Measurements from ENCODE around the gene FBXW10. TPM values are rescaled to one million over a fixed set of nuclear protein-coding genes. Genes with fewer than 3 reads are reported as not detected.
"Not testable (repeated sequence)": the region's sequence is repeated elsewhere in the genome, so short reads cannot be mapped to it uniquely, and the experiment has no call there.

The FBXW10 gene
- total RNA-seq, 1 experiment from 2014 or later = 0.05 TPM

- peak within 1 kb of the TSS; percentile 43 for H3K4me3 ChIP-seq
- not testable (repeated sequence) for H3K27me3 ChIP-seq (replicated peaks); H3K9me3 ChIP-seq (replicated peaks); H3K4me1 ChIP-seq (replicated peaks); H3K36me3 ChIP-seq; H3K27ac ChIP-seq
- DNase-seq (ENCODE audit: low read depth in 1 of 2, low spot score in 2 of 2) = peak; percentile 88 to 96
These were observed 37.3 kb downstream of the FBXW10 start, which contains the start of gene TVP23B for GRCh38 chr17:18780991-18781718. TSS of gene TVP23B (plus strand) at chr17:18781183. CDS start at chr17:18781294, 111 bp downstream.

- not testable (repeated sequence) for DNase-seq (ENCODE audit: low read depth in 1 of 2, low spot score in 2 of 2)
These were observed 38.0 kb downstream of the FBXW10 start for GRCh38 chr17:18781805-18782204.

GRCh38 chr17:18785933-18786332, 42.1 kb downstream of the FBXW10 start:
- not testable (repeated sequence) for H3K4me3 ChIP-seq; DNase-seq (ENCODE audit: low read depth in 1 of 2, low spot score in 2 of 2); H3K4me1 ChIP-seq (replicated peaks); H3K9me3 ChIP-seq (replicated peaks); H3K36me3 ChIP-seq; H3K27me3 ChIP-seq (replicated peaks); H3K27ac ChIP-seq

More at GRCh38 chr17:18781805-18782204, 38.0 kb downstream of the FBXW10 start:
- not testable (repeated sequence) for H3K36me3 ChIP-seq; H3K27ac ChIP-seq; H3K4me1 ChIP-seq (replicated peaks); H3K27me3 ChIP-seq (replicated peaks); H3K9me3 ChIP-seq (replicated peaks); H3K4me3 ChIP-seq

DNA sequence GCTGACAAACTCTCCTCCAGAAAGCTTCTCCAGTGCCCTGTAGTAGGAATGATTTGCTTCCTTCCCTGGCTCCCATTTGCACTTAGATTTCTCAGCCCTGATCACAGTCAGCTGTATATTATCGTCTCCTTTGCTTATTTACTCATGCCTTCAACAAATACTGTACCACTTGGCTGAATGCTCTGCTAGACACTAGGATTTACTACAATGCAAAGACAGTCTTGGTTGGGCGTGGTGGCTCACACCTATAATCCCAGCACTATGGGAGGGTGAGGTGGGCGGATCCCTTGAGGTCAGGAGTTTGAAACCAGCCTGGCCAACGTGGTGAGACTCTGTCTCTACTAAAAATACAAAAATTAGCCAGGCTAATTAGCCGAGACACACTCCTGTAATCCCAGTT, 43.0 kb downstream of the FBXW10 start:
- not testable (repeated sequence) for H3K4me3 ChIP-seq; H3K27me3 ChIP-seq (replicated peaks); DNase-seq (ENCODE audit: low read depth in 1 of 2, low spot score in 2 of 2); H3K27ac ChIP-seq; H3K4me1 ChIP-seq (replicated peaks); H3K9me3 ChIP-seq (replicated peaks); H3K36me3 ChIP-seq

- not testable (repeated sequence) for H3K36me3 ChIP-seq; H3K27ac ChIP-seq; DNase-seq (ENCODE audit: low read depth in 1 of 2, low spot score in 2 of 2); H3K4me3 ChIP-seq; H3K4me1 ChIP-seq (replicated peaks); H3K9me3 ChIP-seq (replicated peaks); H3K27me3 ChIP-seq (replicated peaks)
These were observed 47.5 kb downstream of the FBXW10 start for GRCh38 chr17:18791402-18791801.

DNA sequence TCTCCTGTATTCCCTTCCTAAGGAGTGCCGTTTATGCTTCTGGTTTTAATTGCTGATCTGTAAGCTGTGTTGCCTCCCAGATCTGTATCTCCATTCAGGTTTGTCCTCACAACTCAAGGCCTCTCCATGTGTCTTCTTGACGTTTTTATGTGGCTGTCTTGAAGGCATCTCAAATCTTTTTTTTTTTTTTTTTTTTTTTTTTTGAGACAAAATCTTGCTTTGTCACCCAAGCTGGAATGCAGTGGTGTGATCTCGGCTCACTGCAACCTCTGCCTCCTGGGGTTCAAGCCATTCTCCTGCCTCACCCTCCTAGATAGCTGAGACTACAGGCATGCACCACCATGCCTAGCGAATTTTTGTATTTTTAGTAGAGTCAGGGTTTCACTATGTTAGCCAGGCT, 51.0 kb downstream of the FBXW10 start:
- H3K27ac ChIP-seq; H3K4me3 ChIP-seq; H3K27me3 ChIP-seq (replicated peaks); DNase-seq (ENCODE audit: low read depth in 1 of 2, low spot score in 2 of 2); H3K9me3 ChIP-seq (replicated peaks); H3K36me3 ChIP-seq; H3K4me1 ChIP-seq (replicated peaks): not testable (repeated sequence)

DNA sequence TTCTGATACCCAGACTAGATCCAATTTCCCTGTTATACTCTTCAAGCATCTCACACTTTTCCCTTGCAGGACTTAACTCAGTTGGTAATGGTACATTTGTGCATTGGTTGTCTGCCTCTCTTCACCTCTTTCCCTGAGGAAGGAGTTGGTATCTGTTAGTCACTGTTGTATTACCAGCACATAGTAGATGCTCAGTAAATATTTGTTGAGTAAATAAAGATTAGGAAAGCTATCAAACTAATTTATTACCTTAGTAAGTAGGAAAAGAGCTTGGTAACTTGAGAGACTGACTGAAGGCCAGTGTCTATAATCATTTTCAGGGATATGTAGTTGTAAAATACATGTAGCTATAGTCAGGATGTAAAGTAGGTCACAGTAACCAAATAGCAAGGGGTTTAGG, 53.0 kb downstream of the FBXW10 start:
- H3K27ac ChIP-seq; H3K4me3 ChIP-seq; H3K36me3 ChIP-seq; H3K9me3 ChIP-seq (replicated peaks); DNase-seq (ENCODE audit: low read depth in 1 of 2, low spot score in 2 of 2); H3K27me3 ChIP-seq (replicated peaks); H3K4me1 ChIP-seq (replicated peaks): not testable (repeated sequence)

DNA sequence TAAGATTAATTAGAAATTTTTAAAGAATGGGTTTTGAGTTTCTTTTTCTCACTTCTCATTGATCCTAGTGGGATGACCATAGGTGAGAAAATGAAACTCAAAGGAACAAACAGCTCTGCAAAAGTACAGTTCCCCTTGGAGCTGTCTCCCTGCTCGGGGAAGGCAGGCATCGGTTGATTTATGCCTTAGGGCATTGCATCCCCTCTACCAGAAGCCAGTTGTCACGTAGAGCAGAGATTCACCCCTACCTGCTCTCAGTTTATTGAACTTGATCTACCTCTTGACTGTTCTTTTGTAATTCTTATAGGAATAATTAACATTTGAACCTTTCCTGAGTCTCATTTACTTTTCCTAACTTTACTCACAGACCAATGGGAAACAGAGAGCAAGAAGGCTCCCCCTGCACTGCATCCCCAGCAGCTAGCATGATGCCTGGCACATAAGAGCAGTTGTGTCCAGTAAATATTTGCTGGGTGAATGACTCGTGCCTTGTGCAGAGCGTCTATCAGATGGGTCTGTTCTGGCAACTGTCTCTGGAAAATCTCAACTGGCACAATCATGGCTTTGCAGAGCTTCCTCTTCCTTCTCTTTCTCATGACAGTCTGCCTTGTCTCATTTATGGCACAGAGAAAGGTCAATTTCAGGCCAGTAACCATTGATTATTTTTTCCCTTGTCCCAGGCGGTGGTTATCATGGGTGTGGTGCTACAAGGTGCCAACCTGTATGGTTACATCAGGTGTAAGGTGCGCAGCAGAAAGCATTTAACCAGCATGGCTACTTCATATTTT, 59.8 kb downstream of the FBXW10 start:
- H3K27me3 ChIP-seq (replicated peaks); H3K4me3 ChIP-seq; DNase-seq (ENCODE audit: low read depth in 1 of 2, low spot score in 2 of 2); H3K27ac ChIP-seq; H3K36me3 ChIP-seq; H3K9me3 ChIP-seq (replicated peaks); H3K4me1 ChIP-seq (replicated peaks): not testable (repeated sequence)

DNA sequence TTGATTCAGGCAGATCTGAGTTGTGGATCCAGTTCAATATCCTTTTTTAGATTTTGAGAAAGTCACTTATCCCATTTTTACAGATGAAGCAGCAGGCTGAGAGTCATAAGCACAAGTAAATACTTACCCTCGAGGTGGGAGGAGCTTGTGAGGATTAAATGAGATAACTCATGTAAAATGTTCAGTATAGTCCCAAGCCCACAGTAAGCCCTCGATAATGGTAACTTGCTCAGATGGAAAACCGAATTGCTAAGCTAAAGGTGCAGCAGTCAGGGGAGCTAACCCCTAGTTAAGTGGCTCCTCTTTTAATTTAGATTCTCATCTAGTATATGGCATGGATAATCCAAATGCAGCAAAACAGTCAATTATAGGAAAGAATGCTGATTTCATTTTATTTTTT, 72.1 kb downstream of the FBXW10 start:
- not testable (repeated sequence) for H3K27ac ChIP-seq; H3K9me3 ChIP-seq (replicated peaks); H3K4me1 ChIP-seq (replicated peaks); DNase-seq (ENCODE audit: low read depth in 1 of 2, low spot score in 2 of 2); H3K4me3 ChIP-seq; H3K36me3 ChIP-seq; H3K27me3 ChIP-seq (replicated peaks)

GRCh38 chr17:18816489-18817371, 72.9 kb downstream of the FBXW10 start:
- H3K27ac ChIP-seq; H3K27me3 ChIP-seq (replicated peaks); H3K9me3 ChIP-seq (replicated peaks); H3K4me1 ChIP-seq (replicated peaks); H3K36me3 ChIP-seq; H3K4me3 ChIP-seq: not testable (repeated sequence)
- DNase-seq (ENCODE audit: low read depth in 1 of 2, low spot score in 2 of 2) = peak; percentile 44 to 61

DNA sequence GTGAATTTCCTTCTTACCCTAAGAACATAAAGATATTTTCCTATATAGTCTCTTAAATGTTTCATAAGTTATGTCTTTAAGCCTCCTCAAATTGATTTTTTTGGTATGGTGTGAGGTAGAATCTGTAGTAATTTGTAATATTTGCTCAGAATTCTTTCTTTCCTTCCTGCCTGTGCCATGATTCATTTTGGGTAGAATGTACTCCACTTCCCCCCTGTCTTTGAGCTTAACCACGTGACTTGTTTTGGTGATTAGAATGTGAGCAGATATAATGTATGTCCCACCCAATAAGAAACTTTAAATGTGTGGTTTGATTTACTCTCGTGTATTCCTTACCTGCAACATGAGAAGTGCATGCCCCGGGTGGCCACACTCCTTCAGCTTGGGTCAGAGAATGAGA, 77.6 kb downstream of the FBXW10 start:
- H3K4me3 ChIP-seq; H3K36me3 ChIP-seq; H3K27me3 ChIP-seq (replicated peaks); H3K4me1 ChIP-seq (replicated peaks); H3K27ac ChIP-seq; DNase-seq (ENCODE audit: low read depth in 1 of 2, low spot score in 2 of 2); H3K9me3 ChIP-seq (replicated peaks): not testable (repeated sequence)

DNA sequence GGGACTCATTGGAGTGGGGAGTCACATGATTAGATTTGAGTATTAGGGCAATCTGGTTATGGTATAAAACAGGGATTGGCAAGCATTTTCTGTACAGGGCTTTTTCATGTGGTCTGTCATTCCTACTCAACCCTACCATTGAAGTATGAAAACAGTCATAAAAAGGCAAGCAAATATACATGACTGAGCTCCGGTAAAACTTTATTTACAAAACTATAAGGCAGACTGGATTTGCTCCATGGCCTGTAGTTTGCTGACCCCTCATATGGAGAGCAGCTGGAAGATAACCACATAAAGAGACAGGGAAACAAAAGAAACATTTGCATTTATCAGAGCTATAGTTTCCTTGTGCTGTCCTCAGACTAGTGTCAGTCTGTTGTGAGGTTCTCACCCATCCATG, 83.8 kb downstream of the FBXW10 start:
- H3K27me3 ChIP-seq (replicated peaks); DNase-seq (ENCODE audit: low read depth in 1 of 2, low spot score in 2 of 2); H3K27ac ChIP-seq; H3K4me3 ChIP-seq; H3K9me3 ChIP-seq (replicated peaks); H3K4me1 ChIP-seq (replicated peaks); H3K36me3 ChIP-seq: not testable (repeated sequence)
